Measurements from ENCODE around the gene ZBTB48.

The ZBTB48 gene

DNA sequence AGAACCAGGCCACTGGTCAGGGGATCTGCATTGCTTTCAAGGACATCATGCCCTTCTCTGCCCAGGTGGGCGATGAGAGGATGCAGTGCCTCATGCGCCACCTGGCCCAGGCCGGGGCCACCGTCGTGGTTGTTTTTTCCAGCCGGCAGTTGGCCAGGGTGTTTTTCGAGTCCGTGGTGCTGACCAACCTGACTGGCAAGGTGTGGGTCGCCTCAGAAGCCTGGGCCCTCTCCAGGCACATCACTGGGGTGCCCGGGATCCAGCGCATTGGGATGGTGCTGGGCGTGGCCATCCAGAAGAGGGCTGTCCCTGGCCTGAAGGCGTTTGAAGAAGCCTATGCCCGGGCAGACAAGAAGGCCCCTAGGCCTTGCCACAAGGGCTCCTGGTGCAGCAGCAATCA is 5.0 kb upstream of the ZBTB48 start:
- TF ChIP-seq, protein P1, sequence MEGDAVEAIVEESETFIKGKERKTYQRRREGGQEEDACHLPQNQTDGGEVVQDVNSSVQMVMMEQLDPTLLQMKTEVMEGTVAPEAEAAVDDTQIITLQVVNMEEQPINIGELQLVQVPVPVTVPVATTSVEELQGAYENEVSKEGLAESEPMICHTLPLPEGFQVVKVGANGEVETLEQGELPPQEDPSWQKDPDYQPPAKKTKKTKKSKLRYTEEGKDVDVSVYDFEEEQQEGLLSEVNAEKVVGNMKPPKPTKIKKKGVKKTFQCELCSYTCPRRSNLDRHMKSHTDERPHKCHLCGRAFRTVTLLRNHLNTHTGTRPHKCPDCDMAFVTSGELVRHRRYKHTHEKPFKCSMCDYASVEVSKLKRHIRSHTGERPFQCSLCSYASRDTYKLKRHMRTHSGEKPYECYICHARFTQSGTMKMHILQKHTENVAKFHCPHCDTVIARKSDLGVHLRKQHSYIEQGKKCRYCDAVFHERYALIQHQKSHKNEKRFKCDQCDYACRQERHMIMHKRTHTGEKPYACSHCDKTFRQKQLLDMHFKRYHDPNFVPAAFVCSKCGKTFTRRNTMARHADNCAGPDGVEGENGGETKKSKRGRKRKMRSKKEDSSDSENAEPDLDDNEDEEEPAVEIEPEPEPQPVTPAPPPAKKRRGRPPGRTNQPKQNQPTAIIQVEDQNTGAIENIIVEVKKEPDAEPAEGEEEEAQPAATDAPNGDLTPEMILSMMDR (IDR thresholded peaks at IDR 0.05; ENCODE audit: extremely low read depth, missing control alignments): no peak
- no peak for DNase-seq (ENCODE audit: low spot score)

DNA sequence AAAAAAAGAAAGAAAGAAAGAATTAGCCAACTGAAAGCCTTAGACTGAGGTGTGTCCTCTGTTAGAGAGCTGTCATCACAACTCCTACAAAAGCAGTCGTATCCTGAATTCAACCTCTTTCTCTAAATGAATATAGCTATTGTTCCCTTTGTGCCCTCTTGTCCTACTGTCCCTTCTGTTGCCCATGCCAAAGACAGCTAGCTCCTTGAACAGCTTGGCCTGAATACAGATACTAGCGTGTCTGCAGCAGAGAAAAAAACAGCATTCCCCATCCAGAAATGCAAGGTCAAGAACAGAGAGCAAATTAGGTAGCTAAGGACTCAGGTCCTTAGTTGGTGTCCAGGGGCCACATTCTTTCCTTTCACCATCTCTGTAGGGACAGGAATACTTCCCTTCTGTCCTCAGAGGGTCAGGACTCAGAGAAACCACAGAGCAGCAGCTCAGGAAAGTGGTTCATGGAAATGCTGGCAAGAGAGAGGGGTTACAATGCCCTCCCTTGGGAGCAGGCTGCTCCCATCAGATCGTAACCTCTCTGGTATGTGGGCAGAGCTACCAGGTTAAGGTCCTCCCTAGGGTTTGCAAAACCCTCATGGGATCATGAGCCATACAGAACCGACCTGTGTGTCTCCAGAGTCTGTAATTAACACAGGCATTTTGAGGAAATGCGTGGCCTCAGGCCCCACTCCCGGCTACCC is 1.8 kb upstream of the ZBTB48 start:
- TF ChIP-seq, protein P1 (IDR thresholded peaks at IDR 0.05; ENCODE audit: extremely low read depth, missing control alignments): no peak
- DNase-seq (ENCODE audit: low spot score): no peak

DNA sequence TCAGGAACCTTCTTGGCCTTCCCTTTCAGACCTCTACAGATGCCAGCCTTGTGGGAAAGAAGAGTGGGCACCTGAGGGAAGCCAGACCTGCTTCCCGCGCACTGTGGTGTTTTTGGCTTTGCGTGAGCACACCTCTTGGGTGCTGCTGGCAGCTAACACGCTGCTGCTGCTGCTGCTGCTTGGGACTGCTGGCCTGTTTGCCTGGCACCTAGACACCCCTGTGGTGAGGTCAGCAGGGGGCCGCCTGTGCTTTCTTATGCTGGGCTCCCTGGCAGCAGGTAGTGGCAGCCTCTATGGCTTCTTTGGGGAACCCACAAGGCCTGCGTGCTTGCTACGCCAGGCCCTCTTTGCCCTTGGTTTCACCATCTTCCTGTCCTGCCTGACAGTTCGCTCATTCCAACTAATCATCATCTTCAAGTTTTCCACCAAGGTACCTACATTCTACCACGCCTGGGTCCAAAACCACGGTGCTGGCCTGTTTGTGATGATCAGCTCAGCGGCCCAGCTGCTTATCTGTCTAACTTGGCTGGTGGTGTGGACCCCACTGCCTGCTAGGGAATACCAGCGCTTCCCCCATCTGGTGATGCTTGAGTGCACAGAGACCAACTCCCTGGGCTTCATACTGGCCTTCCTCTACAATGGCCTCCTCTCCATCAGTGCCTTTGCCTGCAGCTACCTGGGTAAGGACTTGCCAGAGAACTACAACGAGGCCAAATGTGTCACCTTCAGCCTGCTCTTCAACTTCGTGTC is 995 bp upstream of the ZBTB48 start:
- TF ChIP-seq, protein P1 (IDR thresholded peaks at IDR 0.05; ENCODE audit: extremely low read depth, missing control alignments): no peak
- no peak for DNase-seq (ENCODE audit: low spot score)

DNA sequence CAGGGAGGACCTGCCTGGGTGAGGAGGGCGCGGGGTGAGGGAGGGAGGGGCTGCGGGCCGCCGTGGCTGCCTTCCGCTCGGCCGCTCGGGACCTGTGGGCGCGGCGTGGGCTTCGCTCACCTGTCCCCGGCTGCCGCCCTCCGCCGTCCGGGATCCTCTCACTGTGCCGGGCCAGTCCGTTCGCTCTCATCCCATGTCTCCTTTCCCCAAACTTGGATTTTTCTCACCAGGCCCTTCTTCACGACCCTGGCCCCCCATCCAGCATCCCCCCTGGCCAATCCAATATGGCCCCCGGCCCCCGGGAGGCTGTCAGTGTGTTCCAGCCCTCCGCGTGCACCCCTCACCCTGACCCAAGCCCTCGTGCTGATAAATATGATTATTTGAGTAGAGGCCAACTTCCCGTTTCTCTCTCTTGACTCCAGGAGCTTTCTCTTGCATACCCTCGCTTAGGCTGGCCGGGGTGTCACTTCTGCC is 362 bp downstream of the ZBTB48 start:
- DNase-seq (ENCODE audit: low spot score): no peak
- TF ChIP-seq, protein P1 (IDR thresholded peaks at IDR 0.05; ENCODE audit: extremely low read depth, missing control alignments): no peak

DNA sequence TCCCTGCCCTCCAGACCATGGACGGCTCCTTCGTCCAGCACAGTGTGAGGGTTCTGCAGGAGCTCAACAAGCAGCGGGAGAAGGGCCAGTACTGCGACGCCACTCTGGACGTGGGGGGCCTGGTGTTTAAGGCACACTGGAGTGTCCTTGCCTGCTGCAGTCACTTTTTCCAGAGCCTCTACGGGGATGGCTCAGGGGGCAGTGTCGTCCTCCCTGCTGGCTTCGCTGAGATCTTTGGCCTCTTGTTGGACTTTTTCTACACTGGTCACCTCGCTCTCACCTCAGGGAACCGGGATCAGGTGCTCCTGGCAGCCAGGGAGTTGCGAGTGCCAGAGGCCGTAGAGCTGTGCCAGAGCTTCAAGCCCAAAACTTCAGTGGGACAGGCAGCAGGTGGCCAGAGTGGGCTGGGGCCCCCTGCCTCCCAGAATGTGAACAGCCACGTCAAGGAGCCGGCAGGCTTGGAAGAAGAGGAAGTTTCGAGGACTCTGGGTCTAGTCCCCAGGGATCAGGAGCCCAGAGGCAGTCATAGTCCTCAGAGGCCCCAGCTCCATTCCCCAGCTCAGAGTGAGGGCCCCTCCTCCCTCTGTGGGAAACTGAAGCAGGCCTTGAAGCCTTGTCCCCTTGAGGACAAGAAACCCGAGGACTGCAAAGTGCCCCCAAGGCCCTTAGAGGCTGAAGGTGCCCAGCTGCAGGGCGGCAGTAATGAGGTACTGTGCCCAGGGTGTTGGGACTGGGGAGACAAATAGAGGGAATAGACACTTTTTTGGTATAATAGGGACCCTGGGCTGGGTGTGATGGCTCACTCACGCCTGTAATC is 1.0 kb downstream of the ZBTB48 start:
- peak; percentile 36 for DNase-seq (ENCODE audit: low spot score)
- TF ChIP-seq, protein P1 (IDR thresholded peaks at IDR 0.05; ENCODE audit: extremely low read depth, missing control alignments): no peak

DNA sequence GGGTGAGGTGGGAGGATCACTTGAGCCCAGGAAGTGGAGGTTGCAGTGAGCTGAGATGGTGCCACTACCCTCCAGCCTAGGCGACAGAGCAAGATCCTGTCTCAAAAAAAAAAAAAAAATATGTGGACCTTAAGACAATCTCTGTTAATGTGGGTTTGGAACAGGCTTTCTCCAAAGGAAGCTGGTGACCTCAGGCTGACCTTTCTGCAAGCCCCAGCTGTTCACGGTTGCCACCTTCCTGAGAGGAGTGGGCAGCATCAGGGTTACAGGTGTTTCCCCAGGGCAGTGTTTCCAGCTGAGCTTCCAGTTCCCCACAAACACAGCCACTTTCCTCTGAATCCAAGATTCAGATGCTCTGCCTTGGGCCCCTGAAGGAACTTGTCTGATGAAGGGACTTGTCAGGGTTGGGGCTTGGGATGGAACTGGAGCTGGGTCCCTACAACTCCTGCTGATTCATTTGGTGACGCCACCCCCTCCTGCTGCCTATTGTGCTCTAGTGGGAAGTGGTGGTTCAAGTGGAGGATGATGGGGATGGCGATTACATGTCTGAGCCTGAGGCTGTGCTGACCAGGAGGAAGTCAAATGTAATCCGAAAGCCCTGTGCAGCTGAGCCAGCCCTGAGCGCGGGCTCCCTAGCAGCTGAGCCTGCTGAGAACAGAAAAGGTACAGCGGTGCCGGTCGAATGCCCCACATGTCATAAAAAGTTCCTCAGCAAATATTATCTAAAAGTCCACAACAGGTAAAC is 1.9 kb downstream of the ZBTB48 start:
- peak; percentile 29 for DNase-seq (ENCODE audit: low spot score)
- TF ChIP-seq, protein P1 (IDR thresholded peaks at IDR 0.05; ENCODE audit: extremely low read depth, missing control alignments): no peak

Data from GM20000 (cell line).